Fibroblast of the aortic adventitia (primary cell): ENCODE results near the gene CIITA. TPM values are rescaled to one million over a fixed set of nuclear protein-coding genes. Genes with fewer than 3 reads are reported as not detected.

Source experiments
- DNase-seq: peaks from one replicate; pipeline ENCODE4 v3.0.0-alpha.2; 2010; ENCODE audit warnings: low read depth
- H3K4me3 ChIP-seq: 2 replicates; pipeline ENCODE4 v1.5.1; 2011; ENCODE audit warnings: low read depth, mild to moderate bottlenecking, control low read depth, low read length, moderate library complexity
- CTCF ChIP-seq: IDR thresholded peaks from 2 replicates; pipeline ENCODE4 v1.5.1; 2011; ENCODE audit warnings: mild to moderate bottlenecking, low read length, control low read depth, inconsistent platforms; ENCODE audit not compliant: insufficient read depth
- total RNA-seq: library from RNA; depleted of rRNA; stranded (reverse); fragments of >200 nt; gene quantifications from 2 replicates; pipeline ENCODE4 v1.2.3, GENCODE V29; 2012; ENCODE audit warnings: low replicate concordance

CIITA gene
- total RNA-seq, 1 donor = 1.3 TPM

- no peak for TF ChIP-seq CTCF
- peak; percentile 82 for DNase-seq
These were observed 65.5 kb downstream of the CIITA start, which contains the start of gene DEXI for GRCh38 chr16:10942352-10943063. Gene DEXI (minus strand): TSS chr16:10942468. CDS start chr16:10942005, 463 bp downstream.

GRCh38 chr16:10943064-10943353 is 66.0 kb downstream of the CIITA start:
- DNase-seq = no peak
- no peak overlapping the region for H3K4me3 ChIP-seq
- no peak for TF ChIP-seq CTCF

More at GRCh38 chr16:10942352-10943063, 65.5 kb downstream of the CIITA start, which contains the start of gene DEXI:
- H3K4me3 ChIP-seq = peak within 1 kb of the TSS; percentile 85

GRCh38 chr16:10944249-10945064 is 67.5 kb downstream of the CIITA start, which contains the start of gene CLEC16A:
Gene CLEC16A (plus strand): TSS chr16:10944564. CDS start chr16:10944718, 154 bp downstream.
- TF ChIP-seq CTCF = peak; percentile 13
- peak within 1 kb of the TSS; percentile 86 for H3K4me3 ChIP-seq
- peak; percentile 96 for DNase-seq

GRCh38 chr16:10945065-10945787 is 68.2 kb downstream of the CIITA start:
- no peak for TF ChIP-seq CTCF
- no peak for DNase-seq
- peak overlapping the region; percentile 86 for H3K4me3 ChIP-seq

GRCh38 chr16:10946308-10946707 is 69.3 kb downstream of the CIITA start:
- TF ChIP-seq CTCF = no peak
- H3K4me3 ChIP-seq = peak overlapping the region; percentile 31
- DNase-seq = no peak

- DNase-seq = no peak
- H3K4me3 ChIP-seq = no peak overlapping the region
- no peak for TF ChIP-seq CTCF
These were observed 70.3 kb downstream of the CIITA start for GRCh38 chr16:10947211-10947787.
